Mesendoderm (in vitro differentiated cells): ENCODE measurements around the gene IDE.

Experiments used
- DNase-seq: peaks from one replicate; pipeline ENCODE4 v3.0.0; 2013
- H2AK5ac ChIP-seq: 2 replicates; pipeline ENCODE4 v1.6.1; 2013; ENCODE audit warnings: low read length, inconsistent platforms
- H2BK120ac ChIP-seq: 2 replicates; pipeline ENCODE4 v1.6.1; 2013; ENCODE audit warnings: low read depth, mild to moderate bottlenecking, low read length, moderate library complexity, mixed read lengths
- H2BK15ac ChIP-seq: replicated peaks from 2 replicates; pipeline ENCODE4 v1.6.1; 2013; ENCODE audit warnings: low read depth, mild to moderate bottlenecking, moderate library complexity
- H2BK5ac ChIP-seq: 2 replicates; pipeline ENCODE4 v1.6.1; 2013; ENCODE audit warnings: low read length, inconsistent platforms
- H3K18ac ChIP-seq: 2 replicates; pipeline ENCODE4 v1.6.1; 2013; ENCODE audit warnings: mild to moderate bottlenecking, low read length, mixed read lengths
- H3K23ac ChIP-seq: one replicate; pipeline ENCODE4 v1.6.1; 2013; ENCODE audit warnings: low read length
- H3K27ac ChIP-seq: 2 replicates; pipeline ENCODE4 v1.5.1; 2013; ENCODE audit warnings: low read depth, mild to moderate bottlenecking, inconsistent platforms, low read length, moderate library complexity
- H3K27me3 ChIP-seq: 2 replicates; pipeline ENCODE4 v1.6.1; 2013; ENCODE audit warnings: low read length, control low read depth, mild to moderate bottlenecking, inconsistent platforms; ENCODE audit not compliant: insufficient read depth, poor library complexity
- H3K36me3 ChIP-seq: 2 replicates; pipeline ENCODE4 v1.6.1; 2013; ENCODE audit warnings: low read length, inconsistent platforms; ENCODE audit not compliant: control insufficient read depth, insufficient read depth
- H3K4ac ChIP-seq: one replicate; pipeline ENCODE4 v1.6.1; 2013; ENCODE audit warnings: low read depth, mild to moderate bottlenecking, low read length, moderate library complexity
- H3K4me1 ChIP-seq: 2 replicates; pipeline ENCODE4 v1.6.1; 2013; ENCODE audit warnings: low read depth, low read length, inconsistent platforms; ENCODE audit not compliant: control insufficient read depth
- H3K4me2 ChIP-seq: 2 replicates; pipeline ENCODE4 v1.6.1; 2013; ENCODE audit warnings: low read length
- H3K4me3 ChIP-seq: 2 replicates; pipeline ENCODE4 v1.5.1; 2013; ENCODE audit warnings: mild to moderate bottlenecking, low read length
- H3K56ac ChIP-seq: one replicate; pipeline ENCODE4 v1.6.1; 2013; ENCODE audit warnings: low read length
- H3K79me1 ChIP-seq: 2 replicates; pipeline ENCODE4 v1.6.1; 2013; ENCODE audit warnings: low read length, inconsistent platforms
- H3K79me2 ChIP-seq: 2 replicates; pipeline ENCODE4 v1.6.1; 2013; ENCODE audit warnings: mild to moderate bottlenecking, low read length; ENCODE audit not compliant: control insufficient read depth, insufficient read depth
- H3K9ac ChIP-seq: 2 replicates; pipeline ENCODE4 v1.6.1; 2013; ENCODE audit warnings: low read length, inconsistent platforms
- H4K5ac ChIP-seq: one replicate; pipeline ENCODE4 v1.6.1; 2013; ENCODE audit warnings: low read length
- H4K8ac ChIP-seq: one replicate; pipeline ENCODE4 v1.6.1; 2013; ENCODE audit warnings: low read depth, mild to moderate bottlenecking, control low read depth, low read length, moderate library complexity
- WGBS: extraction: QIAGEN DNeasy Blood & Tissue Kit; methylation state at CpG from one replicate; pipeline ENCODE4 v1.1.7; 2013; ENCODE audit warnings: low lambda C conversion rate, missing lambda C conversion rate; ENCODE audit not compliant: insufficient coverage; ENCODE audit errors: extremely low coverage; 5-methylcytosine and 5-hydroxymethylcytosine counted together

Gene IDE

DNA sequence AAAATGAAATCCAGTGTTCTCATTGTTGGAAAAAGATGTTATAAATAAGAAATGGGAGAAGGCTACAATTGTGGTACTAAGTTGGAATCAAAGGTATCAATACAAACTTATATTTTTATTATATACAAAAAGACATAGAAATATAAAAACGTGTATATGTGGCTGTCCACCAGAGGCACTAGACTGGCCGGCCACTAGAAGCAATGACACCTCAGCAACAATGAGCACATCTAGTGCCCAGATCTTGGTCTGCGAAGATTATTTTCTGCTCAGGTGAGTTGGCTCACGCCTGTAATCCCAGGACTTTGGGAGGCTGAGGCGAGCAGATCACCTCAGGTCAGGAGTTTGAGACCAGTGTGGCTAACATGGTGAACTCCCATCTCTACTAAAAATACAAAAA lies 21.6 kb downstream of the IDE start:
- no peak overlapping the region for H4K5ac ChIP-seq
- H3K4me2 ChIP-seq = no peak overlapping the region
- no peak overlapping the region for H3K23ac ChIP-seq
- H3K79me1 ChIP-seq = peaks cover 6% of the 10 kb centered on the region
- H2BK5ac ChIP-seq = no peak overlapping the region
- no peak for DNase-seq
- no peaks in the 10 kb centered on the region for H3K36me3 ChIP-seq
- no peak overlapping the region for H3K4ac ChIP-seq
- no peak overlapping the region for H4K8ac ChIP-seq
- no peak overlapping the region for H3K4me3 ChIP-seq
- no peak overlapping the region for H3K27ac ChIP-seq
- no peak overlapping the region for H3K9ac ChIP-seq
- H3K56ac ChIP-seq = no peak overlapping the region
- no peaks in the 10 kb centered on the region for H3K27me3 ChIP-seq
- no peak overlapping the region for H3K18ac ChIP-seq
- no peaks in the 10 kb centered on the region for H3K79me2 ChIP-seq
- no peak overlapping the region for H2BK15ac ChIP-seq
- no peak overlapping the region for H2AK5ac ChIP-seq
- H3K4me1 ChIP-seq = no peaks in the 10 kb centered on the region
- no peak overlapping the region for H2BK120ac ChIP-seq
- no CpG with 5 or more reads among the region's 5 CpGs for WGBS

DNA sequence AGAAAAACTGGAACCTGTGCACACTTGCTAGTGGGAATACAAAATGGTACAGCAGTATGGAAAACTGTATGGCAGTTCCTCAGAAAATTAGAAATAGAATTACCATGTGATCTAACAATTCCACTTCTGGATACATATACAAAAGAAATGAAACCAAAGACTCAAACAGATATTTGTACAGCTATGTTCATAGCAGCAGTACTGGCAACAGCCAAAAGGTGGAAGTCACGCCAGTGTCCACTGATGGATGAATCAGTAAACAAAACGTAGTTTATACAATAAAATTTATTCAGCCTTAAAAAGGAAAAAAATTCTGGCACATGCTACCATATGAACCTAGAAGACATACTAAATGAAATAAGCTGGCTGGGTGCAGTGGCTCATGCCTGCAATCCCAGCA lies 23.0 kb downstream of the IDE start:
- H3K79me1 ChIP-seq = peaks cover 6% of the 10 kb centered on the region
- H2BK120ac ChIP-seq = no peak overlapping the region

DNA sequence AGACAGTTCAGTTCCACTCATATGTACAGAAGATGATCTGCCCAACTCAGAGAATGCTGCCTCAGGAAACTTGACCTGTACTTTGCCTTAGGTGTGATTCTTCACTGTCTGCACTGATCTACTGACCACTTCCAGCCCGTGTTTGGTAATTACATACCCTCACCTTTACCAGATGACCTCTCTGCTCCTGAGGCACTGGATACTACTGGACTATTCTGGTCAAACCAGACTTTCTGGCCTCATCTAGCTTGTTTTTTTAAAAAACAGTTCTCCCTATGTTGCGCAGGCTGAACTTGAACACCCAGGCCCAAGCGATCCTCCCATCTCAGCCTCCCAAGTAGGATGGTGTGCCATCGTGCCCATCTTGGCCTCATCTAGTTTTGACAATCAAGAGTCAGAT lies 26.2 kb downstream of the IDE start:
- no peak overlapping the region for H2BK5ac ChIP-seq
- H2BK120ac ChIP-seq = no peak overlapping the region
- no peak overlapping the region for H4K8ac ChIP-seq
- no peak overlapping the region for H2BK15ac ChIP-seq
- H3K27ac ChIP-seq = no peak overlapping the region
- no peak overlapping the region for H3K4ac ChIP-seq
- H3K36me3 ChIP-seq = no peaks in the 10 kb centered on the region
- DNase-seq = no peak
- H4K5ac ChIP-seq = no peak overlapping the region
- no peaks in the 10 kb centered on the region for H3K27me3 ChIP-seq
- H3K18ac ChIP-seq = no peak overlapping the region
- no CpG with 5 or more reads among the region's 4 CpGs for WGBS
- H3K4me1 ChIP-seq = peaks cover 1% of the 10 kb centered on the region
- no peak overlapping the region for H3K4me2 ChIP-seq
- H3K23ac ChIP-seq = no peak overlapping the region
- H2AK5ac ChIP-seq = no peak overlapping the region
- no peak overlapping the region for H3K4me3 ChIP-seq
- peaks cover 9% of the 10 kb centered on the region for H3K79me1 ChIP-seq
- H3K79me2 ChIP-seq = peaks cover 2% of the 10 kb centered on the region
- H3K9ac ChIP-seq = no peak overlapping the region
- no peak overlapping the region for H3K56ac ChIP-seq

More for the DNA sequence above, 23.0 kb downstream of the IDE start:
- Histone ChIP-seq H3K4me2 (no peak overlapping the region), H3K4ac (no peak overlapping the region), H2BK15ac (no peak overlapping the region), H2AK5ac (no peak overlapping the region), H3K36me3 (no peaks in the 10 kb centered on the region), H3K27ac (no peak overlapping the region), H3K18ac (no peak overlapping the region), H3K27me3 (no peaks in the 10 kb centered on the region), H3K79me2 (no peaks in the 10 kb centered on the region), H3K4me1 (no peaks in the 10 kb centered on the region), H4K8ac (no peak overlapping the region), H4K5ac (no peak overlapping the region), H3K4me3 (no peak overlapping the region), H3K56ac (no peak overlapping the region), H2BK5ac (no peak overlapping the region), H3K23ac (no peak overlapping the region), H3K9ac (no peak overlapping the region)
- WGBS = no CpG with 5 or more reads among the region's 2 CpGs
- no peak for DNase-seq

DNA sequence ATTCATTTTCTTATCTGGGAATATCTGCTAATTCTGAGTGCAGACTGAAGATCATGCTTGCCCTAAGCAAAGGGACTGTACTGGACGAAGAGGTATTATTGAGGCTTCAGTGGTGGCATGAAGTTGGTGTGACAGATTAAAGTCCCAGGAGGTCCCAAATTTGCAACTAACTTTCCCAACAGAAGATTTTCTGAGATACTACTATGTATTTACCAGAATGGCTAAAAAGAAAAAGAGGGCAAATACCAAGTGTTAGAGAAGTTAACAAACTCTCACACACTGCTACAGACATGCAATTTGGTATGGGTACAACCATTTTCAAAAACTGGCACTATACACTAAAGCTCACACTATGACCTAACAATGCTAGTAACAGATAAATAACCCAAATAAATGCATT lies 28.3 kb downstream of the IDE start:
- Histone ChIP-seq H3K4me3 (no peak overlapping the region), H3K79me2 (peaks cover 2% of the 10 kb centered on the region), H3K4ac (no peak overlapping the region), H3K79me1 (peaks cover 7% of the 10 kb centered on the region), H3K23ac (no peak overlapping the region), H4K5ac (no peak overlapping the region), H3K27me3 (no peaks in the 10 kb centered on the region), H2BK5ac (no peak overlapping the region), H3K27ac (no peak overlapping the region), H2AK5ac (no peak overlapping the region), H3K18ac (no peak overlapping the region), H3K56ac (no peak overlapping the region), H3K4me1 (peaks cover 5% of the 10 kb centered on the region), H3K9ac (no peak overlapping the region), H3K36me3 (no peaks in the 10 kb centered on the region), H2BK15ac (no peak overlapping the region), H2BK120ac (no peak overlapping the region), H4K8ac (no peak overlapping the region), H3K4me2 (no peak overlapping the region)
- DNase-seq = no peak
- no CpG with 5 or more reads among the region's 1 CpG for WGBS

DNA sequence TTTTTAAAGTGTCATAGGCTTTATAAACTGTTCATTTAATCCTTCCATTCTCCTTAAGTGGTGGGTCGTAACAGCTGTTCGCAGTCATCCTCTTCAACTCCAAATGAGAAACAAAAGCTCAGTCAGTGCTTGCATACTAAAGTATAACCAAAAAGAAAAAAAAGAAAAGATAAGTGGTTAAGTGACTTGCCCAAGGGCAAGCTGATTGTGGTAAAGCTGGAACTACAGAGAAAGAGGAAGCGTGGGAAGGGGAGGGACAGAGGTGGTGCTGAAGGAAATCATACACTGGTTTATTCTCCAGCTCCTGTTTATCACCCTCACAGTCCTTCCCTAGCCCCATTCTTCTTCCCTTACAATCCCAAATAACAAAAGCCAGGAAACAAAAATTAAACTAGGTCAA lies 29.6 kb downstream of the IDE start:
- H3K9ac ChIP-seq = no peak overlapping the region
- H3K4ac ChIP-seq = no peak overlapping the region
- no peak overlapping the region for H3K4me3 ChIP-seq
- no peak overlapping the region for H3K18ac ChIP-seq
- no peak overlapping the region for H2AK5ac ChIP-seq
- no peak overlapping the region for H4K8ac ChIP-seq
- H3K27me3 ChIP-seq = no peaks in the 10 kb centered on the region
- no peaks in the 10 kb centered on the region for H3K36me3 ChIP-seq
- no peak overlapping the region for H3K23ac ChIP-seq
- peaks cover 7% of the 10 kb centered on the region for H3K79me1 ChIP-seq
- WGBS = no CpG with 5 or more reads among the region's 3 CpGs
- H4K5ac ChIP-seq = no peak overlapping the region
- H3K4me1 ChIP-seq = peaks cover 5% of the 10 kb centered on the region
- H2BK15ac ChIP-seq = no peak overlapping the region
- H2BK5ac ChIP-seq = no peak overlapping the region
- no peak overlapping the region for H3K4me2 ChIP-seq
- H3K56ac ChIP-seq = no peak overlapping the region
- no peak overlapping the region for H2BK120ac ChIP-seq
- peak; percentile 40 for DNase-seq
- H3K27ac ChIP-seq = no peak overlapping the region
- H3K79me2 ChIP-seq = peaks cover 2% of the 10 kb centered on the region

DNA sequence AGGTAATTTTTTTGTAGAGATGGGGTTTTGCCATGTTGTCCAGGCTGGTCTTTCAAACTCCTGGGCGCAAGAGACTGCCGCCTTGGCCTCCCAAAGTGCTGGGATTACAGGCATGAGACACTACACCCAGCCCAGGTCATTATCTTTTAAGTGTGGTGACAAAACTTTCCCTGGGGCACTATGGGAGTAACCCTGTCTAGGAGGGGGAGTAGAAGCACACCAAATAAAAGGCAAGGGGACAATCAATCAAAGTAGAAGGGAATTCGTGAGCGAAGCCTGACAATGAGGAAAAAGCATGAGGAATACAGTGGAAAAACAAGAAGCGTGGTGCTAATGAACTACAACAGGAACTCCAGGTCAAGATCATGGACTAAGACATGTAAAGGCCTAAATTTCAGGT lies 31.4 kb downstream of the IDE start:
- Histone ChIP-seq H3K27ac (no peak overlapping the region), H2AK5ac (no peak overlapping the region), H3K9ac (no peak overlapping the region), H2BK5ac (no peak overlapping the region), H3K4me2 (no peak overlapping the region), H4K5ac (peak overlapping the region; percentile 18), H3K4me1 (peaks cover 5% of the 10 kb centered on the region), H3K79me1 (peaks cover 5% of the 10 kb centered on the region), H3K27me3 (no peaks in the 10 kb centered on the region), H3K36me3 (no peaks in the 10 kb centered on the region), H3K4me3 (no peak overlapping the region), H3K56ac (no peak overlapping the region), H2BK15ac (no peak overlapping the region), H3K18ac (peak overlapping the region; percentile 51), H3K79me2 (peaks cover 2% of the 10 kb centered on the region), H2BK120ac (no peak overlapping the region), H3K4ac (no peak overlapping the region), H3K23ac (no peak overlapping the region), H4K8ac (no peak overlapping the region)
- WGBS = no CpG with 5 or more reads among the region's 5 CpGs
- peak; percentile 31 for DNase-seq
